GM18861 (cell line): ENCODE results near the gene RBBP4.
"Not testable (repeated sequence)": the region's sequence is repeated elsewhere in the genome, so short reads cannot be mapped to it uniquely, and the experiment has no call there.

Source experiments
- ATAC-seq: cut with Tn5 transposase; IDR thresholded peaks from one replicate; pipeline ENCODE4 v1.9.1; 2021; ENCODE audit not compliant: unreplicated experiment

RBBP4 gene

DNA sequence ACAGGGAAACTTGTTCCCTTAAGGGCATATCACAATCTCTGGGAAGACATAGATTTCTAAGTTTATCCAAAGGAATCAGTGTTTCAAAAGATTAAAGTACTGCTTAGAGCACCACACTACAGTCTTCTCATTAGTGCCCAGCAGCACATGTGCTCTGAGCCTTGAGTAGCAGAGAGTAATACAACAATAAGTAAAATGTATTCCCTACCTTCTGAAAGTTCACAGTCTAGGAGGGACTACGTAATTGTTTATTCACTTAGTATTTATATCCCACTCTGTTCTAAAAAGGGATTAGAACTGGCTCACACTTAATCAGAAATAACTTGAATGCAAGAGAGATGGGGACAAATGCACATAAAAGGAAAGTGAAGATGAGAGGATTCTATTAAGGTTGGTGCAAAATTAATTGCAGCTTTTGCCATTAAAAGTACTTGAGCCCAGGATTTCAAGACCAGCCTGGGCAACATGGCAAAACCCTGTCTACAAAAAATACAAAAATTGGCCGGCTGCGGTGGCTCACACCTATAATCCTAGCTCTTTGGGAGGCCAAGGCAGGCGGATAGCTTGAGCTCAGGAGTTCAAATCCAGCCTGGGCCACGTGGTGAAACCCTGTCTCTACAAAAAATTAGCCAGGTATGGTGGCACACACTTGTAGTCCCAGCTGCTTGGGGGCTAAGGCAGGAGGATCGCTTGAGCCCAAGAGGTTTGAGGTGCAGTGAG is 42.6 kb downstream of the RBBP4 start:
- ATAC-seq, result no peak

DNA sequence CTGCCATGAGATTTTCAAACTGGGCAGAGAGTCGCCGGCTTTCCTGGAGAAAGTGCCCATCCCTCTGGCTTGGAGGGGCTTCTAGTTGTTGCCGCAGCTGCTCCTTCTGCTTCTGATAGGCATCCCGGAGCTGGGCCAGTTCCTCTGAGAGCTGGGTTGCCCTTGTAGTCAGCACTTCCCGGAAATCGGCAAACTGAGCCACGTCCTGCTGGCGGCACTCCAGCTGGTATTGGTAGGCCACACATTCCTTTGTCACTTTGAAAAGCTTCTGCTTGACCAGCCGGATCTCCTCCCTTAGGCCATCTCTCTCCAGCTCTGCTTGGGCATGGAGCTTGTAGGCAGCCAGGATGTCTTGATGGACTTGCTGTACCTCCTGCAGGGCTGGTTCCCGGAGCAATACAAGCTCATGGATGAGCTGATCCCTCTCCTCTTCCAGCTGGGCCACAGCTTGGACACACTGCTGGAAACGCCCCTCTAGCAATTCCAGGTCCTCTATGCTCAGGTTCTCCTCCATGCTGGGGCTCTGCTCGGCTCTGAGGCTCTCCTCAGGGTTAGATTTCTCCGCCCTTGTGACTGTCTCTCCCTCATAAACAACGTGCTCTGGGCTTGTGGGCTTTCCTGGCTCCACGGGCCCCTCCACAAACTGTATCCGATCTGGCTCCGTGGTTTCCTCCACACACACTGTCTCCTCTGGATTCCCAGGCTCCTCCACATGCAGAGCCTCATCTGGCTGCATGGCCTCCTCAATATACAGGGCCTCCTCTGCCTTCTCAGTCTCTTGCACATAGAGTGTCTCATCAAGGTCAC is 44.3 kb downstream of the RBBP4 start:
- no peak for ATAC-seq

DNA sequence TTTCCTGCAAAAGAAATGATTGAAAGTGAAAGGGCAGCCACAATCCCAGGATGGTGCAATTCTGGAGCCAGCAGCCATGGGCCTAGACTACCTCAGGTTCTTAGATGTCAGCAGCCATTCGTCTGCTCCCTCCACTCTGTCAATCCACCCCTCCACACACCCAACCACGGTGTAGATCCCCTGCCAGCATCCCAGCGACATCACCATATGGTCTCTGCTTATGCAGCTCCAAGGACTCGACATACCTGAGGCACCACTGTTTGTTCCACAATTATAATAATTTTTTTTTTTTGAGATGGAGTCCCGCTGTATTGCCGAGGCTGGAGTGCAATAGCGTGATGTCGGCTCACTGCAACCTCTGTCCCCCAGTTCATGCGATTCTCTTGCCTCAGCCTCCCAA is 45.0 kb downstream of the RBBP4 start:
- ATAC-seq, result no peak

DNA sequence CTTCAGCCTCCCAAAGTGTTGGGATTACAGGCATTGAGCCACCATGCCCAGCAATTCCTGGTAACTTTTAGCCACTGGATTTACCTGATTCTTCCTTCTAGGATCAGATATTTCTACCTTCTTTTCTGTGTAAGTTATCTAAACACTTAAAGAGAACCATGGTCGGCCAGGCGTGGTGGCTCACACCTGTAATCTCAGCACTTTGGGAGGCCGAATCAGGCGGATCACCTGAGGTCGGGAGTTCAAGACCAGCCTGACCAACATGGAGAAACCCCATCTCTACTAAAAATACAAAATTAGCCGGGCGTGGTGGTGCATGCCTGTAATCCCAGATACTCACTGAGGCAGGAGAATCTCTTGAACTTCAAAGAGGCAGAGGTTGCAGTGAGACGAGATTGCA is 46.0 kb downstream of the RBBP4 start:
- ATAC-seq, result not testable (repeated sequence)

DNA sequence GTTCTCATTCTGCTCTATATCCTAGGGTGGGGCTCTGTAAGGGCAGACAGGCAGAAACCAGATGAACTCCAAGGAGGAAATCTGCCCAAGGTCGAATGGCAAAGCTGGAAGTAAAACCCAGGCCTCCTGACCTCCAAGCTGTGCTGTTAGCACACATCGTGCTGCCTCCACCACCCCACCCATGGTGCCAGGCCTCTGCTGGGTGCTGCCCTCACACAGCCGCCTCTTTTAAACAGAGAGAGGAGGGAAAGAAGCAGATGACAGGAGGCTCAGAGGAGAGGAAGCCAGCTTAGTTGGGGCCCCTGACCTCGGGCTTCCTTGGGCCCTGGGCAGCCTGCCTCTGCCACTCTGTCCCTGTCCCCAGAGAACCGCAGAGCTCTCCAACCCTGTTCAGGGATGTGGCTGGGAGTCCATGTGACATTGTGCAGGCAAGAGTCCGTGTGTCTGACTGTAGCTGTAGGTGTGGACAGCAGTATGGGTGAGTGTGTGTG is 50.5 kb downstream of the RBBP4 start:
- ATAC-seq, result no peak

DNA sequence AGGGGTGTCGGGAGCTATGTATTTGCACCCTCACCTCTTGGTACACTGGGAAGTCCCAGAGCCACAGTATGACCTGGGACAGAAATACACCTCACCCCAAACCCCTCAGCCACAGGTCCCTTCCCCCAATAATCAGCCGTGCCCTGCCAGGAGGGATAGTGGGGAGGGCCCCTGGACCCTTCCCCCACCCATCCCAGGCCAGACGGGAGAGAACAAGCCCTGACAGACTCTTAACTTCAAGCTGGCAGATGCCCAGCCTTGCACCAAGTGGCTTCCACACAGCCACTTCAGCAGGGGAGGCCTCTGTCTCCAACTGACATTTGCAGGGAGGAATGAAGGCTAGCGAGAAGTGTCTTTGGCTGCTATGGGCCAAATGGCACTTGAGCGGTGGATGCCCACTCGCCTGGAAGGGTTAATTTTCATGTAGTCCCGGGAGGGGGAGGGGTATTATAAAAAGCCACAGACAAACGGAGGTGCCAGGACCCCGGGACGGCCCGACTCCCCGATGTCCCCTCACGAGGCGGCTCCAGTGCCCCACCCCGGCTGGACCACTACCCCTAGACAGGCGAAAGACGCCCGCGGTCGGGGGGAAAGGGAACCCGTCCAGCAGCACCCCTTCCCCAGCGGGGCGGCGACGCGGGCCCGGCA is 51.1 kb downstream of the RBBP4 start:
- no peak for ATAC-seq

DNA sequence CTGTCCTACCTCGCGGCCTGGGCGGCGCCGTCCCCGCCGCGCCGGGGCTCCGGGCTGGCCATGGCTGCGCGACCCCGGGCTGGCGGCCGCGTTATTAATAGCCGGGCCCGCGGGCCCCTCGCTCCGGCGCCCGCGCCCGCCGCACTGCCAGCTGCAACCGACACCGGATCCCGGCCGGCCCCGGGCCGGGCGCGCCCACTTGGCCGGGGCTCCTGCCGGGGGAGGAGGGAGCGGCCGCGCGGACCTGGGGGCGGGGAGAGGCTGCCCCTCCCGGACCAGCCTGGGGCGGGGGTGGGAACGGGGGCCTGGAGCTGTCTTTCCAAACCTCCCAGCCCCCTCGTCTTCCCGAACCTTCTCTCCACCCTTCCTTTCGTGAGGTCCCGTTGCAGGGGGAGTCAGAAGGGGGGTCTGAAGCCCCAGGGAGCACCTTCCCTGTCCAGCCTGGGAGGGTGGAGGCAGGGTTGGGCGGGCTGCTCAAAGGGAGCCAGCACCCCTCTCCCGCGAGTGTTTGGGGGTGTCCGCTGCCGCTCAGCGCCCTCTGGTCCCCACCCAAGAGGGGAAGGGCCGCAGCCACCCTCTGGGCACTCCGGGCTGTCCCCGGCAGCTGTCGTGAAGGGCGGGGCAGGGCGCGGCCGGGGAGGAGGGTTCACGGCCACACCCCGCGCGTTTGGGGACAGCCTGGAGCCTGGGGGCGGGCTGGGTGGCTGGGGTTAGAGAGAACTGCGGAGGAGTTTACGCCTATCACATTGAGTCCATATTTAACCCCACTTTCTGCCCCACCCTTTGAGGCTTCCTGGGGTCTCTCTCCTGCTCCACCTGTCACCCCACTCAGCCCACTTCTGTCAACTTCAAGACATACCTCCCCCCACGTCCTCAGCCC is 51.8 kb downstream of the RBBP4 start, which contains the start of gene SYNC:
TSS of gene SYNC (minus strand) at position 172 of the 880 bp plus-strand sequence. CDS start at position 62, 110 bp downstream.
- ATAC-seq, result no peak

DNA sequence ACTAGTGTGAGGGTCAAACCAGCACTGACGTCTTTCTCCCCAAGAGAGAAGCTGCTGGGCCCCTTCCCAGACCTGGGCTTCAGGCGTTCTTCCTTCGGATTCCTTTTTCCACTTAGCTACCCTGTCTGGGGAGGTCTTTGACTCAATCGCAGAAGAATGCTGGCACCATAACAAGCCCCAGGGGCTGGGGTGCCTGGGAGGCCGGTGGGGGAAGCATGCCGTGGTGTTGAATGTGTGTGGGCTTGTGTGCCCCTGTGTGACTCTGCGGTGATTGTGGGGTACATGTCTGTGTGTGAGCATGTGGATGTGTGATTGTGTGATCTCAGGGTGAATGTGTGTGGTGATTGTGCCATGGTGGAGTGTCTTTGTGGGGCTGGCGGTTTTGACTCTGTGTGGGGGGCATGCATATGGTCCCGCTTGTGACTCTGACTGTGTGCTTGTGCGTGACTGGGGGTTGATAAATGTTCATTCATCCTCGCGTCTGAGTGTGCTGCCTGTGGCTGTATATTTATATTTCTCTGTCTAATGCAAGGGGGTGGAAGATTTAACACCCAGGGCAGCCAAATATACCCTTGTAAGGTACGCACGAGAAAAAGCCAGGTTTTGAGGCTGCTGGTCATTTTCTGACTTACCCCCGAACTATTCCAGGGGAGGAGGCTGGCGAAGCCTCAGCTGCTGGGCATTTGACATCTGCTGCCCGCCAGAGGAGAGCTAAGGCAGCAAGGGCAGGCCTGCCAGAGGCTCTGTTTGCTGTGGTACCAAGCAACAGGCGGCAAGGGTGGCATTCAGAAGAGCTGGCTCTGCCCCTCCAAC is 52.7 kb downstream of the RBBP4 start:
- no peak for ATAC-seq

DNA sequence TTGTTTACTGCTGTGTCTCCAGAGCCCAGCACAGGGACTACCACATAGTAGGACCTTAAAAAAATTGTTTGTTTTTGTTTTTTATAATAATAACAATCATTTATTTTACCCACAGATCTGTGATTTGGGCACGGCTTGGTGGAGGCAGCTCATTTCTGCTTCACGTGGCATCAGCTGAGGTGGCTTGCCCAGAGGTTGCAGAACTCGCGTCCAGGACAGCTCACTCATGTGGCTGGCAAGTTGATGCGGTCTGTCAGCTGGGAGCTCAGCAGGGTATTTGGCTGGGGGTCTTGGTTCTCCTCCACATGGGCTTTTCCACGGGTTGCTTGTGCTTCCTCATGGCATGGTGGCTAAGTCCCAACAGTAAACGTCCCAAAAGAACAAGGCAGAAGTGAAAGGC is 54.5 kb downstream of the RBBP4 start:
- ATAC-seq, result no peak

DNA sequence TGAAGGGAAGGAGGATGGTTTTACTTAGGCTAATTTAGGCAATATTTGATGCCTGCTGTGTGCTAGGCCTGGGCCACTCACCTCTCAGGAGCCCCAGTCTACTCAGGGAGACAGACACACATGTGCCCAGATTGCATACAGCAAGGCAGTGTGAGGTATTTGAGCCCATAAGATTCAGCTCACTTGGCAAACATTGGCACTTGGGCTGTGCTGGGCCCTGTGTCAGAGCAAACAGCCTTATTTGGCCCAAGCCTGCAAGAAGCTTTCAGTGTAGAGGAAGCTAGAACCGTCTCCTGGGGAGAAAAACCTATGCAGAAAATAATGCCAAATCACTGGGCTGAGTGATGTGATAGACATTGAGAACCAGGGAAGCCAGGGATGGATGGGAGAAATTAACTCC is 55.5 kb downstream of the RBBP4 start:
- no peak for ATAC-seq

DNA sequence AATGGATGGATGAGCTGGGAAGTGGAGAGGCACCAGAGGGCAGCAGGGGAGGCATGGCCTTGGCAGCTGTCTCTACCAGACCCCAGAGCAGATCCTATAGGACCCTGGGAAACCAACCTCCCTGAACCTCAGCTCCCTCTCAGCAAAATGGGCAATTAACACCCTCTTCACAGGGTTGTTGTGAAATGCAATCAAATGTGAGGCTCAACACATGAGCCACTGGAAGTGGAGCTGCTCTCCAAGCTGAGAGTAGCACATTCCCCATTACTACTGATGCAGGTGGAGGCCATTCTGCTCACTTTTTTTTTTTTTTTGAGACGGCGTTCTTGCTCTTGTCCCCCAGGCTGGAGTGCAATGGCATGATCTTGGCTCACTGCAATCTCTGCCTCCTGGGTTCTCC is 58.1 kb downstream of the RBBP4 start:
- ATAC-seq, result no peak

DNA sequence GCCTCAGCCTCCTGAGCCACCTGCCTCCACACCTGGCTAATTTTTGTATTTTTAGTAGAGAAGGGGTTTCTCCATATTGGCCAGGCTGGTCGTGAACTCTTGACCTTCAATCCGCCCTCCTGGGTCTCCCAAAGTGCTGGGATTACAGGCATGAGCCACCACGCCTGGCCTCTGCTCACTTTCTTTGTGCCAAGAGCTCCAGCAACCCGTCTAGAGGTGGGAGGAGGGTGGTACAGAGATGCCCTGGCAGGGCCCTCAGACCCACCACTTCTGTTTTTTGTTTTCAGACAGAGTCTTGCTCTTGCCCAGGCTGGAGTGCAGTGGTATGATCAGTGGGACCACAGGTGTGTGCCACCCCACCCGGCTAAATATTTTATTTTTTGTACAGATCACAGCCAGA is 58.5 kb downstream of the RBBP4 start:
- ATAC-seq, result no peak

DNA sequence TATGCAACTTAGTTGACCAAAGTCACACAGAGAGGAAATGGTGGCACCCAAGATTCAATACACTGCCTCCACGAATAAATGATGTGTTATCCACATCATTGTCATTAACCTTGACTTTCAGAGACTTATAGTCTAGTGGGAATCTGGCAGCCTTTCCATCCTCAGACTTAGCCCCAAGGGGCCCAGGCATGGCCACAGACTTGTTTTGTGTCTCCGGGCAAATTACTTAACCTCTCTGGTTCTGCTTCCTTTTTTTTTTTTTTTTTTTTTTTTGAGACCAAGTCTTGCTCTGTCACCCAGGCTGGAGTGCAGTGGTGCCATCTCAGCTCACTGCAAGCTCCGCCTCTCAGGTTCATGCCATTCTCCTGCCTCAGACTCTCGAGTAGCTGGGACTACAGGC is 60.2 kb downstream of the RBBP4 start:
- not testable (repeated sequence) for ATAC-seq

DNA sequence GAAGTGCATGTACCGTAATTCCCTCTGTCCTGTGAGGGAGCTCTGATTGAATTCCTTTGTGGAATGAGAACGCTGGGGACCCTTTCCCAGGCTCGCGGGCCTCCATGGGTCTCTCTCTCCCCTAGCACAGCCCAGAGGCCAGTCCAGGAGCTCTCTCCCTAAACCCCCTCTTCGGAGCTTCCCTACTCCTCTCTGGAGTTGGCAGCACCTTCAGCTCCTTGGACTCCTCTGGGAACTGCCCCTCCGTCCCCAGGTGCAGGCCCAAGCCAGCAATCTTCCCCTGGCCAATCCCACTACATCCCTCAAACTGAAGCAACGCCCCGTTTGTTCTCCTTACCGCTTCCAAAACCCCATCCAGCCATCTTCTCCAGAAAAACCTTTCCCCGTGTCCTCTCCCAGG is 62.1 kb downstream of the RBBP4 start:
- ATAC-seq, result no peak

DNA sequence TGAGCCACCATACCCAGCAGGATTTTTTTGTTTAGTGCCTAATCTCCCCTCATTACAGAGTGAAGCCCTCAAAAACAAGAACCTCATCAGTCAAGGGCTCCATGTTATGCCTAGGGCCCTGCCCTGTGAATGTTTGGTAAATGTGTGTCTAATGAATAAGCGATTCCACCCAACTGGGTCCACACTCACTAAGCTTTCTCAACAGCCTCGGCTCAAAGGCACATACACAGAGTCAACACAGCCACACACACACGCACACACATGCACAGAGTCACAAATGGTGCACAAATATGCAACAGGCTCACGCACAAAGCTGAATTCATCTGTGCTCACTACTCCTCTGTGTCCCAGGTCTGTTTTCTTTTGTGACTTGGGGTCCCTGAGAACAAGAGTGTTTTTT is 63.3 kb downstream of the RBBP4 start:
- no peak for ATAC-seq

DNA sequence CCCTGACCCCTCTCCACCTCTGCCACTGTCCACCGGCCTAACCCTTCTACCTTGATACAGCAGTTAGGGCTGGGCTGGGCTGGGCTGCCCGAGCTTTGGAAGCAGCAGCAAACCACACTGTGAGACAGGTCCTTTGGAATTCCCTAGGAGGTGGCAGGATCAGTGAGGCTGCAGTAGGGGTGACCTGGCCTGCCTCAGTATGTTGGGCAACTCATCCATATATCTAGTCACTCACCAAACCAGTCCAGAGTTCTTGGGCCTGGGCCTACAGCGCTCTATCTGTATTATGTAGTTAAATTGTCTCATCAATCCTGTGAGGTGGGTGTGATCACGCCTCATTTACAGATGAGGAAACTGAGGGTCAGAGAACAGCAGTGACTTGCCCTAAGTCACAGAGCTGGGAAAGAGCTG is 64.9 kb downstream of the RBBP4 start:
- ATAC-seq, result no peak

DNA sequence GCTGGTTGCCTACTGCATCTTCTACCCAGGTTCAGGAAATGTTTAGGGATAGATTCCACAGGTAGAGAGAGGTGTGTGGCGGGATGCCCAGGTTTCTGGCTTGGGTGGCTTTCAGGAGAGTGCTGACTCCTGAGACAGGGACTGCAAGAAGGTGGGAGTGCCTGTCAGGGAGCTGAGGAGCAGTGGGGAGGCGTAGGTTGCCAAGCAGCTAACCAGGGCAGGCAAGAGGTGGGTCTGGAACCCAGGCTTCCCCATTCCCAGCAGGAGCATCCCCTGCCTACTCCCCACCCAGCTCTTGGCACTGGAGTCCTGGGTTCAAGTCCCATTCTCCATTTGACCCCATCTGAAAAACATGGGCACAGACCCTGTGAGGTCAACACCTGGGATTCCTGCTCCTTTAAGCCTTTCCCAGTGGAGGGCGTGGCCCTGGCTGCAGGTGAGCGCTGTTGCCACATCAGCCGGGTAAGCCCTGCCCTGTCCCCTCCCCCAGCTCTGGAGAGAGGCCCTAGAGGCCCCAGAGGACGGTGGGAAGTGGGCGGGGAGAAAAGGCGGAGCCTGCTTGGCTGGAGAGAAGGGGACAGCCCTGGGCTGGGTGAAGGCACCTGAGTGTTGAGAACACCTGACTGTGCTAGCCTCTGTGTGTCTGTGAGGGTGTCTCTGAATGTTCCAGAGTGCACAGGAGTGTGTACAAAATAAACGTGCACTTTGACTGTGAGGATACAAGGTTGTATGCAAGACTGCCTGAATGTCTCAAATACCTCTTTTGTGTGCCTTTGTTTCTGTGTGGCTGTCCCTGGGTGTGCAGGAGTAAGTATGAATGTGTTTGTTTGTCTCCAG is 65.5 kb downstream of the RBBP4 start:
- ATAC-seq, result no peak

DNA sequence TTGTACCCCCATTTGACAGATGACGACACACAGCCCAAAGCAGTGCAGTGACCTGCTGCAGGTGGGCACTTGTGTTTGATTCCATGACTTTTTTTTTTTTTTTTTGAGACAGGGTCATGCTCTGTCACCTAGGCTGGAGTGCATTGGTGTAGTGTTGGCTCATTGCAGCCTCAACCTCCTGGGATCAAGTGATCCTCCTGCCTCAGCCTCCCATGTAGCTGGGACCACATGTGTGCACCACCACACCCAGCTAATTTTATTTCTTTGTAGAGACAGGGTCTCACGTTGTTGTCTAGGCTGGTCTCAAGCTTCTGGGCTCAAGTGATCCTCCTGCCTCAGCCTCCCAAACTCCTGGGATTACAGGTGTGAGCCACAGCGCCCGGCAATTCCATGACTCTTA is 66.5 kb downstream of the RBBP4 start:
- ATAC-seq, result no peak

DNA sequence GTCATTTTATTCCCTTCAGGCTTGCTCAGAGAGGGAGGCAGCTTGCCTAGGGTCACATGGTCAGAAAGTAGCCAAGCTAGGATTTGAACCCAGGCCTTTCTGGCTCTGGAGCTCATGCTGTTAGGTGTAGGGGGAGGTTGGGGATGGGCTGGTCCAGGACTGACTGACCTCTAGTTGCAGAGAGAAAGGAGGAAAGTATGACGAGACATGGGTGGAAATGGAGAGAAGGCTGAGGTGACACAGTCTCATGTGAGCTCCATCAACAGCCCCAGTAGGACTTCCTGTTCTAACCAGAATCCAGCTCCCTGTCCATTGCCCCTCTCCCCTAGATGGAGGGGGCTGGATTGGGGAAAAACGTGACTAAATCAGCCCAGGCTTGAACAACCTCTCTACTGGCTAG is 67.0 kb downstream of the RBBP4 start:
- no peak for ATAC-seq
